HL-60 (cell line): ENCODE measurements around the gene TEAD4.

Experiments used
- POLR2AphosphoS5 ChIP-seq: IDR thresholded peaks from 2 replicates; pipeline ENCODE4 v1.6.1; 2012; ENCODE audit warnings: low read depth
- TF ChIP-seq, protein P1 (sequence below): IDR thresholded peaks from 2 replicates; pipeline ENCODE4 v1.6.1; 2012; ENCODE audit warnings: low read depth; ENCODE audit not compliant: insufficient replicate concordance
- TF ChIP-seq, protein P2 (sequence below): IDR thresholded peaks from one replicate; pipeline ENCODE4 v1.5.1; 2011; ENCODE audit warnings: low read length, control low read depth, inconsistent platforms; ENCODE audit not compliant: insufficient read depth

DNA sequence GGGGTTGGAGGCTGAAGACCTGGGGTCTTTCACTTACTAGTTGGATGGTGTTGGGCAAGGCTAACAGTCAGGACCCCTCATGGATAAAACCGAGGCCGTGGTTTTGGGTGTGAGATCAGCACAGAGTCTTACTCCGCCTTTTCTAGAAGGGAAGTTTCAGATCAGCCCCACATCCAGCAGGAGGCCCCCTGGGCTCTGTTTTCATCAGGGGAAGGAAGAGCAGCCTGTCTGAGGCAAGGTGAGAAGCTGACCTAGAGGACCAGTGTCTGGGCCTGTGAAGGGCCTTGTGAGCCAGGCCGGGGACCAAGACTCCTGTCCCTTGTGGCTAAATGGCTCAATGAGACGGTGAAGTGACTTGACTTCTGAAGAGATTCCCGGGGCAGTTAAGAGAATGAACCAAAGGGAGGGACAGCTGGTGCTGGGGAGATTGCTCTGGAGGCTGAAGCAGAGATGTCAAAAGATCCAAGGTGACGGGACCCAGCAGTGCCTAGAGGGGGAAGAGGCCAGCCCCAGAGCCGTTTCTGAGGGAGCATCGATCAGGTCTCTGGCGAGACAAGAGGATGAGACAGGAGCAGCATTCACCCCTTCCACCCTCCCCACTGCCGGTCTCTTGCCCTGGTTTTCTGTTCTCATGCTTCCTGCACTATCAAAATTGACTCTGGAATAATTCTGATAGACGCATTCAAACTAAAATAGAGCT is 77.9 kb downstream of the TEAD4 start:
- TF ChIP-seq, protein P1, sequence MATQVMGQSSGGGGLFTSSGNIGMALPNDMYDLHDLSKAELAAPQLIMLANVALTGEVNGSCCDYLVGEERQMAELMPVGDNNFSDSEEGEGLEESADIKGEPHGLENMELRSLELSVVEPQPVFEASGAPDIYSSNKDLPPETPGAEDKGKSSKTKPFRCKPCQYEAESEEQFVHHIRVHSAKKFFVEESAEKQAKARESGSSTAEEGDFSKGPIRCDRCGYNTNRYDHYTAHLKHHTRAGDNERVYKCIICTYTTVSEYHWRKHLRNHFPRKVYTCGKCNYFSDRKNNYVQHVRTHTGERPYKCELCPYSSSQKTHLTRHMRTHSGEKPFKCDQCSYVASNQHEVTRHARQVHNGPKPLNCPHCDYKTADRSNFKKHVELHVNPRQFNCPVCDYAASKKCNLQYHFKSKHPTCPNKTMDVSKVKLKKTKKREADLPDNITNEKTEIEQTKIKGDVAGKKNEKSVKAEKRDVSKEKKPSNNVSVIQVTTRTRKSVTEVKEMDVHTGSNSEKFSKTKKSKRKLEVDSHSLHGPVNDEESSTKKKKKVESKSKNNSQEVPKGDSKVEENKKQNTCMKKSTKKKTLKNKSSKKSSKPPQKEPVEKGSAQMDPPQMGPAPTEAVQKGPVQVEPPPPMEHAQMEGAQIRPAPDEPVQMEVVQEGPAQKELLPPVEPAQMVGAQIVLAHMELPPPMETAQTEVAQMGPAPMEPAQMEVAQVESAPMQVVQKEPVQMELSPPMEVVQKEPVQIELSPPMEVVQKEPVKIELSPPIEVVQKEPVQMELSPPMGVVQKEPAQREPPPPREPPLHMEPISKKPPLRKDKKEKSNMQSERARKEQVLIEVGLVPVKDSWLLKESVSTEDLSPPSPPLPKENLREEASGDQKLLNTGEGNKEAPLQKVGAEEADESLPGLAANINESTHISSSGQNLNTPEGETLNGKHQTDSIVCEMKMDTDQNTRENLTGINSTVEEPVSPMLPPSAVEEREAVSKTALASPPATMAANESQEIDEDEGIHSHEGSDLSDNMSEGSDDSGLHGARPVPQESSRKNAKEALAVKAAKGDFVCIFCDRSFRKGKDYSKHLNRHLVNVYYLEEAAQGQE: no peak
- TF ChIP-seq, protein P2, sequence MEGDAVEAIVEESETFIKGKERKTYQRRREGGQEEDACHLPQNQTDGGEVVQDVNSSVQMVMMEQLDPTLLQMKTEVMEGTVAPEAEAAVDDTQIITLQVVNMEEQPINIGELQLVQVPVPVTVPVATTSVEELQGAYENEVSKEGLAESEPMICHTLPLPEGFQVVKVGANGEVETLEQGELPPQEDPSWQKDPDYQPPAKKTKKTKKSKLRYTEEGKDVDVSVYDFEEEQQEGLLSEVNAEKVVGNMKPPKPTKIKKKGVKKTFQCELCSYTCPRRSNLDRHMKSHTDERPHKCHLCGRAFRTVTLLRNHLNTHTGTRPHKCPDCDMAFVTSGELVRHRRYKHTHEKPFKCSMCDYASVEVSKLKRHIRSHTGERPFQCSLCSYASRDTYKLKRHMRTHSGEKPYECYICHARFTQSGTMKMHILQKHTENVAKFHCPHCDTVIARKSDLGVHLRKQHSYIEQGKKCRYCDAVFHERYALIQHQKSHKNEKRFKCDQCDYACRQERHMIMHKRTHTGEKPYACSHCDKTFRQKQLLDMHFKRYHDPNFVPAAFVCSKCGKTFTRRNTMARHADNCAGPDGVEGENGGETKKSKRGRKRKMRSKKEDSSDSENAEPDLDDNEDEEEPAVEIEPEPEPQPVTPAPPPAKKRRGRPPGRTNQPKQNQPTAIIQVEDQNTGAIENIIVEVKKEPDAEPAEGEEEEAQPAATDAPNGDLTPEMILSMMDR: no peak
- TF ChIP-seq POLR2AphosphoS5: no peak
